ENCODE data around the gene PINLYP. TPM values are rescaled to one million over a fixed set of nuclear protein-coding genes. Genes with fewer than 3 reads are reported as not detected.

The PINLYP gene
- total RNA-seq, 1 donor from 2014 or later, result 2.7 TPM

DNA sequence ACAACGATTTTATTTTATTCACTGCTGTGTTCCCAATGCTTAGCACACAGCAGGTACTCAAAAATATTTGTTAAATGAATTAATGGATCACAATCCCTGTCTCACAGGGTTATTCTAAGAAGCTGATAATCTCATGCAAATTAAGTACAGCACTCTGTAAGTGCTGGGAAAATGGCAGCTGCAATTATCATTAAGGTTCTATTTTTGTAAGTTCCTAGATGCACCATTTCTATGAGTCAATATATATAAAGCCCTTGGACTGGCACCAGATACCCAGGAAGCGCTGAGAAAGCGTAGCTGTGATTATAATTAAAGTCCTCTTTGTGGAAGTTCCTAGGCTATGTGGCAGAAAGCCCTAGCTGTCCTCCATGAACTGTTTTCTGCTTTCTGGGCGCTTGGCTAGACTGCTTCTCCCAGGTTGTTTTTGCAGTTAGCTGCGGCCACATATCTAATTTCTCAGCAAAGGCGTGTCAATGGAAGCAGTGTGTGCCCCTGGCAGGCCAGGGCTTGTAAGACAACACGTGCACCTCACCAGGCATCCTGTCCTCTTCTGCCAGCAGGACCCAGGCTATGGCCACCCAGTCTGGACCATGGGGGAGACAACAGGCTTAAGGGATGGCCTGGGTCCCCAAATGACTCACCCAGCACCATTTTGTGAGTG lies 31.1 kb downstream of the PINLYP start:
- DNase-seq, result peak; percentile 37

DNA sequence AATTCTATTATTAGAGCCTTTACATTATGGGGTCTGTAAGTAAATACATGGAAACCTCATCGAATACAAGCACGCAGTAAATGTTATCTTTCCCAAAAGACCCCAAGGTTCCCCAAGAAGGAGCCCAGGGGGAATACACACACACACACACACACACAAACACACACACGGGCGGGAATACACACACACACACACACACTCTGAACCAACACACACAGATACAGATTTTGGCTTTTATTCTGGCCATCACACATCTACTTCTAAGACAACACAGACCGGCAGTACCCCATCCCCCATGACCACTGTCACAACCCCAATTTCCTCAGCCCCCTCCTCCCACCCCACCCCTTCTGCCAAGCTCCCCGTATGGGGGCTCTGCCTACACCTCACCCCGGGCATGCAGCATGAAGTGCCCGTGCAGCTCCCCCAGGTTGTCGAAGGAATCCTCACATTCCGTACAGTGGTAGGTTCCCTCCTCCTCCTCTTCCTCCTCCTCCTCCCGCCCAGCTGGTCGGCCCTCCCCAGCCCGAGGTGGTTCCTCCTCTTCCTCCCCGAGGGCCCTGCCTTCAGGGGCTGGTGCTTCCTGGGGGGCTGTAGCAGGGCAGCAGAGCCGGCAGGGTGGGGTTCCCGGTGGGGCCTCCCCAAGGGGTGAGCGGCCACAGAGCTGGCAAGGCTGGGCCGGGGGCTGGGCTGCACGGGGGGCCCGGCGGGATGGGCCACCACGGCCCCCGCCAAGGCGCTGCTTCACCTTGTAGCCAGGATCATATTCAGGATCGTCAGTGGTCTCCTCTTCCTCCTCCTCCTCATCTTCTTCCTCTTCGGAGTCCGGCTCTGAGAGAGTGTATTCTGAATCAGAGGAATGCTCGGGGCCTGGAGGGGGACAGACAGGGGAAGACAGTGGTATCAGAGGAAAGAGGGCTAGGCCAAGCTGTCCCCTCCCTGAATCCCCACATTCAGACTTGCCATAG lies 31.9 kb downstream of the PINLYP start:
- DNase-seq, result no peak

DNA sequence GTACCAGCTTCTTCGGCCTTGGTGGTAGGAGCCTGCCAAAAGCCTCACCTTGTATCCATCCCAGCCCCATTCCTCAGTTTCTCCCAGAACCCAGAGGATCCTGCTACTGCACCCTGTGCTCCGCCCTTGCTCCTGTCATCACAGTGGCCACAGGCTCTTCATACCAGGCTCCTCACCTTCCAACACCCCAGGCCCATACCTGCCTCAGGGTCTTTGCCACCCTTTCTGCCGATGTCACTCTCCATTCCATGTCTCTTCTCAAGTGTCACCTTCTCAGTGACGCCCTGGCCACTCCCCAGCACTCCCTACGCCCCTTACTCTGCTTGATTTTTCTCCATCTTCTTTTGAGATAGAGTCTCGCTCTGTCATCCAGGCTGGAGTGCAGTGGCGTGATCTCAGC lies 34.3 kb downstream of the PINLYP start:
- no peak for DNase-seq

DNA sequence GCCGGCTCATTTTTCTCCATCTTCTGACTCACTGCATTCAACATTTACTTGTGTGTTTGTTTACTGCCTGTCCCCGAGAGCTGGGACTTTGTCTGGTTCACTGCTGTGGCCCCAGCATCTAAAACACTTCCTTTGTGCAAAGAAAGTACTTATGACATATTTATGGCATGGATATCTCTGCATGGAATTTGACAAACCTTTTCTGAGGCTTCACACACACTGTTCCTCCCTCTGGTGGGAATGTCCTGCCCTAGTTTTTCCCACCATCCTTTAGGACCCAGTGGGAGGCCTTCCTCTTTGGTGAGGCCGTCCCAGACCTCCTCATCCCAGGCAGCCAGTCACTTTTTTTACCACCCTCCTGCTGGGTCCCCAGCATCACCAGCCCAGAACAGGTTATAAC lies 34.9 kb downstream of the PINLYP start:
- no peak for DNase-seq

- DNase-seq, result no peak
These were observed 36.2 kb downstream of the PINLYP start, which contains the start of gene SRRM5 for GRCh38 chr19:43611788-43612187. SRRM5 (plus strand) TSS chr19:43612088; CDS start chr19:43612122, 34 bp downstream.

DNA sequence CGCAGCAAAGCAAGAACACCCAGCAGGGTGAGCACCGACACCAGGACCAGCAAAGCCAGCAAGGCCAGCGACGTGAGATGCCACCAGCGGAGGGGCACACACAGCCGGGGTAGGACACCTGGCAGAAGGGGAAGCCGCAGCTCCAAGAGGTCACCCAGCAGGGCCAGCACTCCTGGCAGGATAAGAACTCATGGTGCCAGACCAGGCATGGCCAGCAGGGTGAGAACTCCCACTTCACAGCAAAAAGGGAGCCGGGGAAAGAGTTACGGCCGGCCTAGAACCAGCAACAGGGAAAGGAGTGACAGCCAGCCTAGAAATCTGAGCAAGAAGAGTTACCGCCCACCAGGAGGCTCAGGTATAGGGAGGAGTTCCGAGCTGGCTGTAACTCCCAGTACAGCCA lies 36.8 kb downstream of the PINLYP start:
- DNase-seq, result no peak

GRCh38 chr19:43616306-43616705 lies 40.7 kb downstream of the PINLYP start:
- no peak for DNase-seq

GRCh38 chr19:43616954-43617353 lies 41.4 kb downstream of the PINLYP start:
- DNase-seq, result no peak

- DNase-seq, result no peak
These were observed 43.3 kb downstream of the PINLYP start for GRCh38 chr19:43618921-43619261.

DNA sequence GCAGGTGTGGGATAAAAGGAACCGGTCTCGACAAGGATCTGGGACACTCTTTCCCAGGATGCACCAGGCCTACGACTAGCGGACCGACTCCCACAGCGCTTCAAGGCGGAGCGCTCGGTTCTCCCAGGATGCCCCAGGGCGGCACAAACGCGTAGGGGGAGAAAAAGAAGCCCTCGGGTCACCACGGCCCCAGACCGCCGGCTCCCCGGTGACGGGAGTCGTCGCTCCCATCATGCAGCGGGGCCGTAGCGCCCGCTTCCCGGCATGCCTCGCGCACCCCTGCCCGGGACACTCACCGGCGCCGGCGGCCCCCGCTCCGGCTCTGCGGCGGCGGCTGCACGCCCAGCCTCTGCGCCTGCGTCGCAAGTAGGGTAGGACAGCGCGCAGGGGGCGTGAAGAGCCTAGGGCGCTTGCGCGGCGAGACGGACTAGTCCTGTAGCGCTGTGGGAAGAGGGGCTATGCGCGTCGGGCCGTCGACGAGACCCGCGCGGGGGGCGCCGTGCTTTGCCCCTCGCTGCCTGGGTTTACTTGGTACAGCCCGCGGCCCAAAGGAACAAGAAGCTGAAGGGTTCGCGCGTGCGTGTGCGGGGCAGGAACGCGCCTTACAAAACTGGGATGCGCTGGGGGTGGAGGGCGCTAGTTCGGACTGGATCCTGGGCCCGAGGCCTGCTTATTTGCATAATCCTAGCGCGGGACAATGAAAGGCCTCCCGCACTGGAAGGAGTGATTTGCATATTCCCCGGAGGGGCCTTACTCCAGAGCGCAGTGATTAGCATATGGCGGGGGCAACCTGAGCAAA lies 43.9 kb downstream of the PINLYP start, which contains the start of gene ZNF428:
Gene ZNF428 (minus strand): TSS at position 368 of the 799 bp plus-strand sequence. CDS start 5,325 bp downstream, outside the sequence.
- DNase-seq, result peak; percentile 97

DNA sequence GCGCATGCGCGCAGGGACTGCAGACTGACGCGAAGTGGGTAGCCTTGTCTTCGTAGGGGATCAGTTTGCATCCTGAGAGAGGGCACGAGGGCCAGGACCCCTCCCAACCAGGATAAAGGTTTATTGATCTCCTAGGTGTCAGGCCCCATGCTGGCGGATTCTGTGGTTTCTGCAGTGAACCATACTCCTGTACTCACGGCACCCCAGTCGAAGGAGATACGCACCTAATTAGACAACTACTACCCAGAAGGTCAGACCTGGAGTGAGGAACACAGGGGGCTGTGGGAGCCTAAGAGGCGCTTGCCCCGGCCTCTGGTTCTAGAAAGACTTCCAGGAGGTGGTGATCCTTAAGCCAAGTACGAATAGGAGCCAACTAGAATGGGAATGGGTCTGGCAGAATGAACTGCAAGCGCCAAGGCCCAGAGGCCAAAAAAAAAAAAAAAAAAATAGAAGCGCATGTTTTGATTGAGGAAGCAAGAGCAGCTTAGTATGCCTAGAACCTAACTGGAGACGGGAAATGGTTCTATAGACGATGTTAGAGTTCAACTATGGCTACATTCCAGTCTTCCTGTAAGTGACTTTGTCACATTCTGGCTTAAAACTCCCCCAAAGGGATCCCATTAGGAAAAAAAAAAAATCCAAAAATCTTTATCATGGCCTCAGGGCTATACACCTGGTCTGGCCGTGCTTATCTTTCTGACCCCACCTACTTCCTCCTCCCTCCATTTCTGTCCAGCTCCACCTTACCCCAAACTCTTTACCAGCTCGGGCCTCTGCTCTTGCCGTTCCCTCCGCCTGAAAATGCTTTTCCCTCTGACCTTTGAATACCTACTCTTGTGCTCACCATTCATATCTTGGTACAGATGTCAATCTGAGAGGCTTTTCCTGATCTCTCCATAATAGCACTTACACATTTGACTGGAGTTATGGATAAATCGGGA lies 44.7 kb downstream of the PINLYP start:
- no peak for DNase-seq

DNA sequence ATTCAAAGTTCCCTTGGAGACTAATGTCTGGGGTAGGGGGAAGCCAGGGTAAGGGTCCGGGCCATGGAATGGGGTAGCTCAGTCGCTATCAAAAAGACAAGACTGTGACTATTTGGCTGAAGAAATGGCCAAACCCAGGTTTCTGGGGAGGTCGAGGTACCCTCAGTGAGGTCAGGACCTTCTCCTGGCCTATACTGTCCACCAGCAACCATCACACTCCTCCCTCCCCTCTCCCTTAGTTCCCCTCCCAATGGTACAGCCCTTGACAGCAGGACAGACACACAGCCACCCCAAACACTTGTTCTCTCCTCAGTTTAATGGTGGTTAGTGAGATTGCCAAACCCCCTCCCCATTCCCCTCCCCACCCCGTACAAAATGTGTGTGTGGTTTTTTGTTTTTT lies 46.5 kb downstream of the PINLYP start:
- DNase-seq, result no peak

DNA sequence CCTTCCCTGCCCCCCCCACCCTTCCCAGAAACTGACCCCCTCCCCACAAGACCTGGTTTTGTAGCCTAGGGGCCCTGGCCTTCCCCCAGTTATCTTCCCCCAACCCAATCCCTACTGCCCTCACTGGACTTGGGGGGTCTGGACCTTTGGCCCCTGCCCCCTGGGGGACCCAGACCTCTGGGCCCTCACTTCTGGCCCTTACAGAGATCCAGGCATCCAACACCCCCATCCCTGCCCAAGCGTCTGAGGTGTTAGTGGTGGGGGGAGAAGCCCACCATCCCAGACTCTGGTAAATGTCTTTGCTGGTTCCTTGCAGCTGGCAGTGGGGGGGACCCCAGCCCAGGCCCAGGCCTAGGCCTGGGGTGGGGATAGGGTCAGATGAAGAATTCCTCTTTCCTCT lies 47.4 kb downstream of the PINLYP start:
- DNase-seq, result no peak

GRCh38 chr19:43623889-43624670 lies 48.5 kb downstream of the PINLYP start:
- DNase-seq, result no peak

DNA sequence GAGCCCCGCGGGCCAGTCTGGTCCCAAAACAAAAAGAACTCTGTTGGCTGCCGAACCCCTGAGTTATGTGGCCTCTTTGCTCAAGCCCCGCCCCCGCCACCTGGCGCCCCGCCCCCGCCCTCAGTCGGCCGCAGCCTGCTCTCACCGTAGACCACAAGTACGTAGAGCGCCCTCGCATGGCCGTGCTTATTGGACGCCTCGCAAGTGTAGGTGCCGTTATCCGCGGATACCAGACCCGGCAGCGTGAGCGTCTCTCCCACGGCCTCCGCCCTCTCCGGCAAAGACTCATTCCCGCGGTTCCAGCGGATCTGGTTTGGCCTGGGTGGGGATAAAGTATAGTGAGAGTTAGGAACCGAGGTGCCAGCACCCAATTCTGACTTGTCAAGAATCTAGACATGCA lies 49.3 kb downstream of the PINLYP start:
- DNase-seq, result peak; percentile 44

- DNase-seq, result no peak
These were observed 50.4 kb downstream of the PINLYP start for GRCh38 chr19:43625918-43626579.

- DNase-seq, result no peak
These were observed 51.2 kb downstream of the PINLYP start for GRCh38 chr19:43626838-43627237.

GRCh38 chr19:43628646-43629326 lies 53.2 kb downstream of the PINLYP start:
- no peak for DNase-seq

DNA sequence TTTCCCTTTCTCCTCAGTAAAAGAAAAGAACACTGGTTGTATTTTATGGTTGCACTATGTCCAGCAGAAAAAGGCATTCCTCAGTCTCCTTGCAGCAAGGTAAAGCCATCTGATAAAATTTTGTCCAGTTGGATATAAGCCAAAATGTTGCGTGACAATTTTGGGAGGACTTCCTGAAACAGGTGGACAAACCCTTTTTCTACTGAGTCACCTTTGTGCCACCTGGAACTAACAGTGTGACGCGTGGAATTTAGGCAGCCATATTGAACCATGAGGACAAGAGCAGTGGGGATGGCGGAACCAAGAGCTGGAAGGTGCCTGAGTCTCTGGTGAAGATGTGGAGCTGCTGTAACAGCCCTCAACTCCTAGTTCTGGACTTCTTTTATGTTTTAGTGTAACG lies 55.9 kb downstream of the PINLYP start:
- no peak for DNase-seq
